ENCODE measurements around the gene RABGAP1L.
A peak's percentile ranks its signal among the peaks of the same experiment; 100 is the strongest.
"Not testable (repeated sequence)": the region's sequence is repeated elsewhere in the genome, so short reads cannot be mapped to it uniquely, and the experiment has no call there.

The RABGAP1L gene

DNA sequence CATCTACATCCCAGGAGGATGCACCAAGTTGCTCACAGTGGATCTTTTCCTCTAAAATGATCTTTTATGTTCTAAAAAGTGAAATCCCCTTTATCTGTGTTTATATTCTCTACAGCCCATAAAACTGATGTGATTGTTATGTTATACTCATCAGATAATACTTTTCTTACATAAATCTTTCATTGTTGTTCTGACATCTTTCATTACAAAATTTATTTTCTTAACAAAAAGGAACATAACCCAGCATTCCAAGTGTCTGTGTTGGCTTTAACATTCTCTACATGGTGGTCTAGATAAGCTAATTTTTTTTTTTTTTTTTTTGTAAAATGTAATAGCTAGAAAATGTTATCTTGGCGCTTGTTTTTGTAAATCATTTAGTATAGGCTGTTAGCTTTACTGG, 832.2 kb downstream of the RABGAP1L start:
- DNase-seq (ENCODE audit: low spot score), result no peak

DNA sequence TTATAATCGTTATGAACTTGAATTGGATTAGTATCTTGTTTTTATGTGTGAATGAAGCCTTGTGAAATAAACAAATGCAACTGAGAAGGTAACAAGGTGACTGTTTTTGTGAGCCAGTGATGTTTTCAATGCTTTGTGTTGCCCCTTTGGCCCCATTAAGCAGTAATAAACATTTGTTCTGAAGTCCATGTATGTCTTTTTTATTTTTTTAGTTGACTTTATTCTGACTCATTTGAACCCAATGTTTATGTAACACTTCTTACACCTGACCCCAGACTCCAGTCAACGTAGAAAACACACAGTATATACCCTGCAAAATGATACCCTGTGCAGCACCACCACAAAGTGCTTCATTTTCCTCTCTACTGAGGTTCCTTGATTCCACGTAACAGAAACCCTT, 835.8 kb downstream of the RABGAP1L start:
- no peak for DNase-seq (ENCODE audit: low spot score)

DNA sequence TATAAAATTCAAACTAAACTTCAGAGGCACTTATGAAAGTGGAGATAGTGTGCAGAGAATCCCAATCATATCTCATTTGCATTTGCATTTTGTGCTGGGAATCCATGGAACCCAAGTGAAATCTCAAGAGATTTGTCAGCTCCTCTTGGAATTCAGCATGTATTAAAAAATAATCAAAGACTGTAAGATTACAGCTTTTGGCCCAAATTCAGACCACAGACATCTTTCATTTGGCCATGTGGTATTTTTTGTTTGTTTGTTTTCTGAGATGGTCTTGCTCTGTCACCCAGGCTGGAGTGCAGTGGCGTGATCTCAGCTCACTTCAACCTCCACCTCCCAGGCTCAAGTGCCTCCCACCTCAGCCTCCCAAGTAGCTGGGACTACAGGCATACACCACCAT, 836.6 kb downstream of the RABGAP1L start:
- DNase-seq (ENCODE audit: low spot score), result no peak

DNA sequence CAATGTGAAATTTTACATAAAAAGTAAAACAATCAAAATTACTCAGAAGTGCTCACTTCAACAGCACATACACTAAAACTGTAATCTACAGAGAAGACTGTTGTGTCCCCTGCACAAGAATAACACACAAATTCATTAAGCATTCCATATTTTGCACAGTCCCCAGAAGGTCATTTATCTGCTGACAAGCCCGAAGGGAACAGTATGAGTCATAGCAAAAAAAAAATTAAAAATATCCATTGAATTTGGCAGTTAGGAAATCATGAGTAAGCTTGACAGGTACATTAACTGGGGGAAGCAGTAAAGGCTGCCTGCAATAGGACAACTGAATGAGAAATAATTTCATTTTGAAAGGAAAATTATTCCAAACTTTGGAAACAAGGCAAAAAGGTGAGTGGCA, 837.2 kb downstream of the RABGAP1L start:
- no peak for DNase-seq (ENCODE audit: low spot score)

DNA sequence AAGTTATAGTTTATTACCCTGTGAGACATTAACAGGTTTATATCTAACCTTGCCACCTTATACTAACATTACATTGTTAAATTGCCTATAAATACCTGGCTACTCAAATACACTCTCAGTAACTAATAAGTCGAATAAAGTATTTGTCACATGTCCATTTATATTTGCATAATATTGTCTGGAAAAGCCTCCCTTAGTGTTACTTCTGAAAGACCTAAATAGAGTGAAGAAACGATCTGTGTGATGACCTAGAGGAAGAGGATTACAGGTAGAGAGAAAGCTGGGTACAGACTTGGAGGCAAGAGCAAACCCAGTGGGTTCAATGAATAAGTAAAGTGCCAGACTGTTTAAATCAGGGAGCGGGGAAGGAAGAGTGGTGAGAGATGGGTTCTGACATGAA, 837.7 kb downstream of the RABGAP1L start:
- DNase-seq (ENCODE audit: low spot score), result no peak

DNA sequence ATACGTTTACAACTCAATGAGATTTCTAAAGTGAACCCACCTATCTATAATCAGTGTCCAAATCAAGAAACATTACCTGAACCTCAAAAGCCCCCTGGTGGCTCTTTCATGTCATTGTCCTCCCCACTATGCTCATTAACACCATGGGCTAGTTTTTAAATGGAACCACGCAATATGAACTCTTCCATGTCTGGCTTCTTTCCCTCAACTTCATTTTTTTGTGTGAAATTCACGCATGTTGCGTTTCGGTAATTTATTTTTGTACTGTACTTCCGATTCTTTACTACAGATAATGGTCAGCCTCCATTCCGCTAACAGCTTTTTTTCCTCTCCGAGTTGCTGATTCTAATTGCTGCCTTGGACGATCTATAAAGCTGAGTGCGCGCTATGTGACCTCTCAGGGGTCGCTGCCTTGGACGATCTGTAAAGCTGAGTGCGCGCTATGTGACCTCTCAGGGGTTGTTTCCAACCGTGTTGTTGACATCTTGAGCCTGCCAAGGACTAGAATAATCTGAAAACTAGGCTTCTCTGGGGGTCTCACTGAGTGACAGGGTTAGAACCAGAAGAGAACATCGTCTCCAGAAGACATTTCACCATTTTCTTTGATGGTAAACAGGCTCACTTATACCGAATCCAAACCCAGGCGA, 839.4 kb downstream of the RABGAP1L start:
- DNase-seq (ENCODE audit: low spot score), result peak; percentile 34

DNA sequence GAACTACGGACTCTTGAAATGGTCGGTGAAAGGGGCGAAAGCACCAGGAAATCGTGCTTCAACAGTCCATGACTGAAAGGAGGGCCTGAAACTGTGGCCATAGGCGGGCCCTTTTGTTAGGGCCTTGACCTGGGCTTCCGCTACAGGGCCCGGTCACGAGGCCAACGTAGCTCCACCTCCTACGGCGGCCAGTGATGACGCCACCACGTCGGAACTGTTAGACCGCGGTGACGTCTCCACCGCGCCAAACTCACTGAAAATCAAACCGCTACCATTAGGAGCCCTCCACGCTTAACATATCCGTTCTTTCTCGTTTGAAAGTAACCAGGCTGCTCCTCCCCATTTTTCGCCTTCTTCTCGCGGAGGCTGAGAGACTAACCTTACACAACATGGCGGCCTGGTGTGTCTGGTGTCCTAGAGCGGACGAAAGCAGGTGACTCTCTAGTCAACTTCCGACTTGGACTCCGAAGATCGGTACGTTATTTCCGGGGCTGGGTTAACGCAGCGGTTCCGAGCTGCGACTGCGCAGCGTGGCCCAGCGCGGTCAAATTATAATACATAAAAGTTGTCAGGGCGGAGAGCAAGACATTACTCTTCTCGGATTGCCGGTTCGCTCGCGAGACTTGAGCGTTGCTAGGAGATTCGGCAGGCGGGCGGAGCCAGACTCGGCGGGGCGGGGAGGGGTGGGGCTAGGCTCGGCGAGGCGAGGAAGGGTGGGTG, 840.1 kb downstream of the RABGAP1L start:
- DNase-seq (ENCODE audit: low spot score), result peak; percentile 97

DNA sequence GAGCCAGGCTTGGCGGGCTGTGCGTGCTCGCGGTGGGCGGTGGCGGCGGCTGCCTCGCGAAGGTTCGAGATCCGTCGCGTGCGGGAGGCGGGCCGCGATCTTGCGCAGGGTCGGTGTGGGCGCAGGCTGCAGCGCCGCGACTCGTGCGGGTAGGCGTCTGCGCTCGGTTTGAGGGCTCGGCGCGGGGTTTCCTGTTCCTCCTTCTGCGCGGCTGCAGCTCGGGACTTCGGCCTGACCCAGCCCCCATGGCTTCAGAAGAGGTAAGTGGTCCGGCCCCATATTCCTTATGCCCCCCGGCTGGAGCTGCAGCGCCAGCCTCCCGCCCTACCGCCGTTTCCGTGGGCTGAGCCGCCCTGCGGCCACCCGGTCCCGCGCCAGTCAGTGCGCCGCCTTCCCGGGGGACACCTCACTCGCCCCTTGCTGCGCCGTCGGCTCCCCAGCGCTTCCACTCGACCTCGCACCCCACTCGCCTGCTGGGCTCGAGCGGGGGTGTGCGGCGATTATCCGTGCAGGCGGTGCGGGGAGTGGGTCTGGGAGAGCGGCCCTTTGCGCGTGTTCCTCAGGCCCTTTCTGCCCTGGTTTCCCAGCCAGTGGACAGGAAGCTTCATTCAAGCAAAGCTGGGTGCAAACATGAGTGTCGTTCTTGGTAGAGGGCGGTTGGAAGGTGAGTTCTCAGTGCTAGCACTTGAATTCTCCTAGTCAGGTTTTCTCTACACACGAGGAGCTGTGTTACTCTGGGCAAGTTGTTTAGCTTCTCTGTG, 840.8 kb downstream of the RABGAP1L start, which contains the start of gene CACYBP:
Gene CACYBP, plus strand, starts transcription at position 12 of the 761 bp plus-strand sequence. Its CDS starts 234 bp downstream, at position 246.
- DNase-seq (ENCODE audit: low spot score), result peak; percentile 13

DNA sequence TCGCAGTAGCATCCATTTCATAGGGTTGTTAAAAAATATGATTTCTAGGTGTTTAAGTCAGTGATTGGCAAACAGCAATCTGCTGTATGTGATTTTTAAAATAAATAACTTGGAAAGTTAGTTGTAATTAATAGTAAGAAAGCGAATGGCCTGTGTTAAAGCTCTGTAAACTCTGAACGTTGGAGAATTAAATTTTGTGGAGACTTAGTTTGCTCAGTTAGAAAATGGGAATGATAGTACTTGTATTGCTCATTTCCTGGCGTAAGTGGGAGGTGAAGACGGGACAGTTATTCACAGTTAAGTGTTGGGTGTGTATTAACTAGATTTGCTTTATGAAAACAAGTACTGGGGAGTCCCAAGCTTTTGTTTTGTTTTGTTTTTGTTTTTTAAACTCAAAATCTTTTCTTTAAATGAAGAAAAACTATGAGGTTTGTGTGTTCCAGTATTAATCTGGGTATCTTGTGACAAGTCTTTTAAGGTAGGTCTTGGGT, 841.4 kb downstream of the RABGAP1L start:
- no peak for DNase-seq (ENCODE audit: low spot score)

DNA sequence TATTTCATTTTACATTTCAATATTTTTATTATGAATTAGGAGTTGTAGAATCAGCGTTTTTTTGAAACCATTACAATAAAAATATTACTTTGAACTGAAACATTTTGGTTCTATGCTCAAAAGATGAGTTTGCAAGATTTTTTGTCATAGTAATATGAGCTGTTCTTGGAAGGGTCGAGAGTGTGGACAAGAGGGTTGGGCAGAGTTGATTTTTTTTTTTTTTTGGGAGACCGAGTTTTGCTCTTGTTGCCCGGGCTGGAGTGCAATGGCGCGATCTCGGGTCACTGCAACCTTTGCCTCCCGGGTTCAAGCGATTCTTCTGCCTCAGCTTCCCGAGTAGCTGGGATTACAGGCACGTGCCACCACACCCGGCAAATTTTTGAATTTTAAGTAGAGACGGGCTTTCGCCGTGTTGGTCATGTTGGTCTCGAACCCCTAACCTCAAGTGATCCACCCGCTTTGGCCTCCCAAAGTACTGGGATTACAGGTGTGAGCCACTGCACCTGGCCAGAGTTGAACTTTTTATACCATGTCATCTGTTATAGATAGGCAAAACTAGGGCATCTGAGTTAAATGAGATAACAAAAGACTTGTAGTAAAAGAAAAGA, 843.7 kb downstream of the RABGAP1L start:
- no peak for DNase-seq (ENCODE audit: low spot score)

DNA sequence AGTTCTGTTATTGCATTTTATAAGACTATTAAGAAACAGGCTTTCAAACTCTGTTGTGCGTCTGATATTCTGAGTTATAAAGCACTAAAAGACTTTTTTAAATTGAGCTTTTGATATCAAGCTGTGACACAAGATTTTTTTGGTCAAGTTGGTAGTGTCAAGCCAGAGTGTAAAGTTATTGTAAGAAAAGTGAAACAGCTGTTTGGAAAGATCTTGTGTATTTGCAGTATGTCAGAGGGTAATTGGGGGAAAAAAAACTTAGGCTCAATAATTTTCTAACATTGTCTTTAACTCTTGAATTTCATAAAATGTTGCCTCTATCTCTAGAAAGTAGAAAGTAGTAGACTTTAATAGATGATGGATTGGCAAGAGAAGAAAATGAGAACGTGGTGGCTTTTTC, 844.2 kb downstream of the RABGAP1L start:
- DNase-seq (ENCODE audit: low spot score), result no peak

DNA sequence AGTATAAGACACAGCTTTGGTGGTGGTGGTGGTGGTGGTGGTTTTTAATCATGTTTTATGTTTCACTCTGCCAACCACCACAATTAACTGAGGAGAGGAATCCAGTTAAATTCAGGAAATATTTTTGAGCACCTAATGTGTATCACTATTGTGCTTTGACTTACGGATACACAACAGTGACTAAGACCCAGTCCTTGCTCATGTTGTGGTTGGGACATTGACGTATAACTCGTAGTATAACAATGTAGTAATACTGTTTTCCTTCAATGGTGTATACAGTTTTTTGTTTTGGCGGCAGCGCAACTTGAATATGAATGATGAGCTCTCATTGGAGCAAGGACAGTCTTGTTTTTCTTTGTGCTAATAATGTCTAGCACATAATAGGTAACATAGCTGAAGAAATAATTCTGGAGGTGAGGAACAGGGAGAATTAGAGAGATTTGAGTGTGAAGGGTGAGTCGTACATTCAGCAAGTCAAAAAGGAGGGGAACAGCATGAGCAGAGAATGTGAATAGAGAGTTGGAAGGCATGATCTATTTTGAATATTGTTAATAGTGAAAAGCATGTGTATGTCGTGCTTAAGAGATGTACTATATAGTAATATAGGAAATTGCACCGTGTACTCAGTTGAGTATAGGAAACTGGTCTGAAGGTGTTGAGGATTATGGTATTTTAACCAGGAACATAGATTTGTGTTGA, 845.9 kb downstream of the RABGAP1L start:
- no peak for DNase-seq (ENCODE audit: low spot score)

DNA sequence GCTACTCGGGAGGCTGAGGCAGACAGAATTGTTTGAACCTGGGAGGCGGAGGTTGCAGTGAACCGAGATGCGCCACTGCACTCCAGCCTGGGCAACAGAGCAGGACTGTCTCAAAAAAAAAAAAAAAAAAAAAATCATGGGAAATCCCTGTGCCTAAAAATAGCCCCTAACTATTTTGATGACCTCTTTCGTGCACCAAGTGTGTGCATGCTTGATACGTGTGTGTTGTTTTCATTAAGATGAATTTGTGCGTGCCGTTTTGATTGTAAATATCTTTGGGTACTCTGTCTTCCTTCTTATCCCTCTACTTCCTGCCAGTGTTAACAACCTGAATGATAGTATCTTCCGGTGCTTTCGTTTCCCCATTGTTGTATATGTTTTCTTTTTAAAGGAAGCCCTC, 850.2 kb downstream of the RABGAP1L start:
- no peak for DNase-seq (ENCODE audit: low spot score)

DNA sequence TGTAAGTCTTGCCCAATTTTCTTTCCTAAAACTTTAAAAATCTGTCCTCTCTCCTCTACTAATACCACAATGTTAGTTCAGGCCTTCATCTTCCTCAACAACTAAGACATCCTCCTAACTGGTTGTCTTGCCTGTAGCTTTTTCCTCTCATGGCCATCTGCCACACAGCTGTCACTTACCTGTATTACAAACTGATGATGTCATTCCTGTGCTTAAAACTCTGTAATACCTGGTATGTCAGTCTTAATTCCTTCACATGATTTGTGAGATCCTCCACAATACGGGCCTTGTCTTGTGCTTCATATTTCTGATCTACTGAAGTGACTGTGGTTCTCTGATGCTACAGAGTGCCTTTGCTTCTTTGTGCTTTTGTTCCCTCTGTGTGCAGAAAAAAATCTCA, 854.1 kb downstream of the RABGAP1L start:
- DNase-seq (ENCODE audit: low spot score), result no peak

DNA sequence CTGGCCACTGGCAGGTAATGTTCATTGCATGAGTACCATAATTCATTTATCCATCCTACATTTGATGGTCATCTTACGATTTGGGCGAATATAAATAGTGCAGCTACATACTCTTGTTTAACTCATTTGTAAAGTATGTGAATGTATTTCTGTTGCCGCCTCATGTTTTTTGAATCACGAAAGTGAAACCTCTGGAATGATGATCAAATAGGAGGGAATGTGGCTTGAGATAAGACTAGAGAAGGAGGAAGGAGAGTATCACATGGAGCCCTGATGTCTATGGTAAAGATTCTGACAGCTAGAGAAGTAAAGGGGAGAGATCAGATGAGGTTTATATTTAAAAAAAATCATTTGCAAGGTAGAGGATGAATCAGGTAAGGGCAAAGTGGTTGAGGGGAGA, 855.9 kb downstream of the RABGAP1L start:
- peak; percentile 49 for DNase-seq (ENCODE audit: low spot score)

DNA sequence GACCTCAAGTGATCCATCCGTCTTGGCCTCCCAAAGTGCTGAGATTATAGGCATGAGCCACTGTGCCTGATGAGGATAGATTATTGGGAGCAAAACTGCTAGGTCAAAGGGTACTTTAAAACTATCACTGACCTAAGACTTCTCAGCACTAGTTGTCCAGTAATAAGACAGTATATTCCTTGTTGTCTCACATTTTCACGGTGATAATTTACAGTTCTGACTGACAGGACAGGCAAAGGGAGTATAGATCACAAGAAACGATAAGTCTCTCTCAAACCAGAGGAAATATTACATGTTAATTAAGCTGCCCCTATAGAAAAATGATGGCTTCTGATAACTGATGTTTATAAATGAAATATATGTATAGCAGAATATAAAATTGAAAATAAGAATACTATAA, 860.2 kb downstream of the RABGAP1L start:
- no peak for DNase-seq (ENCODE audit: low spot score)

DNA sequence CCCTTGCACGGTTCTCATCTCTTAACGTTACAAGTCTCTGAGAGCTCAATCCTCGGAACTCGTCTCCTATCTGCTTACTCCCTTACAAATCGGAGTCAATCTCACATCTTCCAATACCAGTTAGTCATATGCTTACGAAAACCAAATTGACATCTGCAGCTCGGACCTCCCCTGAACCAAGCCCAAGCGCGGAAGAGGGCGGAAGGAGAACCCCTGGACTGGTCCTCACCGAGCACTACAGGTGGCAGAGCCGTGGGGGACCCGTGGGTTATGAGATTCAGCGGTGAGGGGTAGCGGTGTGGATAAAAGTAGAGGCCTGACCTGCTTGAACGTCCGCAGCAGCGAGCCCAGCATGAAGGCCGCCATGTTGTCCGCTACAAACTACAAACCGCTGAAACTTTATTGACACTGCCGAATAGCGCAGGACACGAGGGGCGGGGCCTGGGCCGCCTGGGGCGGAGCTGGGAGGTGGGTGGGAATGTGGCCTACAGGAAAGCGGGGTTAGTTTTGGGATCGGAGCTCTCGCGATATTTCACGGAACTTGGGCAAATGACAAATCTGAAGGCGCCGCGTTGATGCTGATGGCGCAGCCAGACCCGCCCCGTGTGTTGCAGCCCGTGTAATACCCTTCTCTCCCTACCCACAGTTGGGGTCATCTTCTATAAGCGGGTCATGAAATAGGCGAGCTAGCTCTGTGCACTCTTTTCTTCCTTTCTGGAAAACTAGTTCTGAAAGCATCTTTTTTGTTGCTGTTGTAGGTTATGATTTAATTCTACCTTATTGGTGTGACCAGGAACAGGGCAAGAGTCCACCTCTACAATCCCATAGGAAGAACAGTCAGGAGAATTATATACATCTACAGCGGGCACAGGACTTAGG, 864.0 kb downstream of the RABGAP1L start, which contains the start of gene MRPS14:
Gene MRPS14, minus strand, starts transcription at position 383 of the 879 bp plus-strand sequence. Its CDS starts 17 bp downstream, at position 366.
- peak; percentile 98 for DNase-seq (ENCODE audit: low spot score)

DNA sequence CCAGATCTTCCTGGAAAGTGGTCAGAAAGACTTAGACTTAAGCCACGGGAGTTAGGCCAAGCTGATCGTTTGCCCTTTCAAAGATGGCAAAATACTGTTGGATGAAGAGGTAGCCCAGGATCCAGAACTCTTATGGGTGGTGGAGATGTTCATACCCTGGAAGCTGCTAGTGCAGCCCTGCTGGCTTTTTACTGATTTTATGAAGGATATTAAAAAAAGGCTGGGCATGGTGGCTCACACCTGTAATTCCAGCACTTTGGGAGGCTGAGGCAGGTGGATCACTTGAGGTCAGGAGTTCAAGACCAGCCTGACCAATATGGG, 864.6 kb downstream of the RABGAP1L start:
- not testable (repeated sequence) for DNase-seq (ENCODE audit: low spot score)

DNA sequence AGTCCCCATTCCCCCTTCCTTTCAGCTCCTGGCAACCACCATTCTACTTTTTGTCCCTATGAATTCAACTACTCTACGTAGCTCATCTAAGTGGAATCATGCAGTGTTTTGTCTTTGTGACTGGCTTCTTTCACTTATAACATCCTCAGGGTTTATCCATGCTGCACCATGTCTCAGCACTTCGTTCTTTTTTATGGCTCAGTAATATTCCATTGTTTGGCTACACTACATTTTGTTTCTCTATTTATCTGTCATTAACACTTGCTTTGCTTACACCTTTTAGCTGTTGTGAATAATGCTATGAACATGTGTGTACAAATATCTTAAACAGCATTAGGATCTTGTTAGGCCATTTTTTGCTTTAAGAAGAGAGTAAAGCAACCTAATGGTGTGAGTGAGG, 865.5 kb downstream of the RABGAP1L start:
- DNase-seq (ENCODE audit: low spot score), result no peak

DNA sequence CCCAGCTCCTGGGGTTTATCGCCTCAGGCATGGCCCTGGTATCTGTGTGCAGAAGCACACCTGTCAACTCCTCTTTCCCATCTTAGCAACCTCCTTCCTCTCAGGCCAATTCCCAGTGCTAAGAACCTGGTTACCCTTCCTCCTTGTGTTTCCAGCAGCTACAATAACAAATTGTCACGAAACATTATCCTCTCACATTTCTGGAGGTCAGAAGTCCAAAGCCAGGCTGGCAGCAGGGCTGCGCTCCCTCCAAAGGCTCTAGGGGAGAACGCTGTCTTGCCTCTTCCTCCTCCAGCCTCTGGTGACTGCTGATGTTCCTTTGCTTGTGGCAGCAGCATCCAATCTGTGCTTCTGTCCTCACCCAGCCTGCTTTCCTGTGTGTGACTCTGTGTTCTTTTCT, 874.6 kb downstream of the RABGAP1L start:
- no peak for DNase-seq (ENCODE audit: low spot score)

DNA sequence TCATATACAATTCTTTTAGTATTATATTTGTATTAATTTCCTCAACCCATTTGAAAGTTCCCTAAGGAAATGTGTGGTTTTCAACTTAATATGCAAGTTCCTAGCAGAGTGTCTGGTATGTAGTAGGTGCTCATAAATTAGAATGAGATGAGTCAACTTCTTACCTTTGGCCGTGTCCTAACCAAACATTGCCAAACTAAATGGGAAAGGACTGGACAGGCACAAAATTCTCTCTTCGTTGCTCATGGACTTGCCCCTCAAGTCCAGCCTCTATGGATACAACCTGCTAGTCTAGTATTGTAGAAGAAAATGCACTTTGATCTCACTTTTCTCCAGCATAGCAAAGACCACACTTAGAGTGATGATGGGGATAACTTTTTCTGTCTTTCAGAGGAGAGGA, 875.5 kb downstream of the RABGAP1L start:
- no peak for DNase-seq (ENCODE audit: low spot score)
